Measurements from ENCODE around the gene TTC22.

TTC22 gene

GRCh38 chr1:54743416-54744226, 57.5 kb downstream of the TTC22 start:
- no peak overlapping the region for H3K4me3 ChIP-seq (ENCODE audit: low read depth, low read length)
- DNase-seq (ENCODE audit: low read depth): no peak
- no peak for TF ChIP-seq CTCF (IDR thresholded peaks at IDR 0.05; ENCODE audit: low read depth, low read length, missing control alignments)

- no peak for TF ChIP-seq CTCF (IDR thresholded peaks at IDR 0.05; ENCODE audit: low read depth, low read length, missing control alignments)
- no peak overlapping the region for H3K4me3 ChIP-seq (ENCODE audit: low read depth, low read length)
- DNase-seq (ENCODE audit: low read depth): no peak
These were observed 58.8 kb downstream of the TTC22 start for GRCh38 chr1:54742282-54742681.

GRCh38 chr1:54741531-54741930, 59.6 kb downstream of the TTC22 start:
- no peak overlapping the region for H3K4me3 ChIP-seq (ENCODE audit: low read depth, low read length)
- DNase-seq (ENCODE audit: low read depth): no peak
- no peak for TF ChIP-seq CTCF (IDR thresholded peaks at IDR 0.05; ENCODE audit: low read depth, low read length, missing control alignments)

DNA sequence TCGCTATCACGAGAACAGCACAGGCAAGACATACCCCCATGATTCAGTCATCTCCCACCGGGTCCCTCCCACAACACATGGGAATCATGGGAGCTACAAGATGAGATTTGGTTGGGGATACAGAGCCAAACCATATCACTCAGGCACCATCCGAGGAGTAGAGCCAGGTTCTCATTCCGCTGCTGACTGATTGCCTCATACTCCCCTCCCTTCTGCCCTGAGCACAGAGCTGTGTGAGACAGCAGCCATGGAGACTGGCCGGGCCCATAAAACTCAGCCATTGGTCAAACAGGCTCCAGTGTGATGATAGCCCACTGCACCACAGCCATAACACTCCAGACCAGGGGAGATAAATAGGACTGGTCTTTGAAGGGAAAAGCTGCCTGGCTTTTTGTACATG, 62.9 kb downstream of the TTC22 start:
- TF ChIP-seq CTCF (IDR thresholded peaks at IDR 0.05; ENCODE audit: low read depth, low read length, missing control alignments): no peak
- no peak overlapping the region for H3K4me3 ChIP-seq (ENCODE audit: low read depth, low read length)
- DNase-seq (ENCODE audit: low read depth): no peak

DNA sequence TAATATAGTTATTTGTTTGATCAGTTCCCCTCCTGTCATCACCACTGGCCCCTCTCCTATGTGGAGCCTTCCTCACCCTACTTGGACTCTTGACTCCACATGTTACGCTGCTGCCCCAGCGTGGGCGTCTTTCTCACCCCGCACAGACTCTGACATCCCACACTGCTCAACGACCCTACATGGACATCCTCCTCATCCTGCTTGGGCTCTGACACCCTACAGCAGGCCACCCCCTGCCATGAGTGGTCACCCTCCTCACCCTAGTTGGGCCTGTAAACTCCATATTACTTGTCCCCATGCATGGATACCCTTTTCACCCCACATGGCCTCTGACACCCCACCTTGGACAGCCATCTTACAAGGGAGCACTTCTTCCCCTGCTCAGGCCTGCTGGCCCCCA, 64.4 kb downstream of the TTC22 start:
- DNase-seq (ENCODE audit: low read depth): no peak
- H3K4me3 ChIP-seq (ENCODE audit: low read depth, low read length): no peak overlapping the region
- no peak for TF ChIP-seq CTCF (IDR thresholded peaks at IDR 0.05; ENCODE audit: low read depth, low read length, missing control alignments)
